Measurements from ENCODE around the gene PRUNE2.
A peak's percentile ranks its signal among the peaks of the same experiment; 100 is the strongest.
"Not testable (repeated sequence)": the region's sequence is repeated elsewhere in the genome, so short reads cannot be mapped to it uniquely, and the experiment has no call there.

The PRUNE2 gene

DNA sequence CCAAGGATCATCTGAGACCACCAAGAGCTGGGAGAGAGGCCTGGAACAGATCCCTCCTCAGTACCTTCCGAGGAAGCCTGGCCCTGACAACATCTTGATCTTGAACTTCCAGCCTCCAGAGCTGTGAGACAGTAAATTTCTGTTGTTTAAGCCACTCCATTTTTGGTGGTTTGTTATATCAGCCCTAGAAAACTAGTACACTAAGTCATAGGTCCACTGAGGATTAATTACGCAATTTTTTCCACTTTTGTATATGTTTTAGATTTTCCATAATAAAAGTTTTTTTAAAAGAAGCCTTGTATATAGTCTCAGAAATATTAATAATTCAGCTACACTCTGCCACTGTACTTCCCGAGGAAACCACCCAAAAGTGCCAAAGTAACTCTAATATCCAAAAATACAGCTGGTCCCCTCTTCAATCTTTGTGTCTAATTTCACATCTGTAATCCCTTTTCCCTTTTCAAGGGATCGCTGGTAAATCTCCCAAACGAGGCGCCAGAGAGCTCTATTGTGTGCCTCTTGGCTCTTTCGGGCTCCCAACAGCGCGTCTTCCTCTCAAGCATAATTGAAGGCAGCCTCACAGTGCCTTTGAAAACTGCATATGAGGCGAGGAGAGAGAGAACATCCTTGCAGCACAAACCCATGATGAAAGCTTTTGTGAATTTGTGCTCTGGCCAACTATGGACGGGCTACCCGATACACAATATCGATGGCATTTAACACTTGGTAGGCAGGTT lies 32.7 kb downstream of the PRUNE2 start:
- no peak for DNase-seq (ENCODE audit: low spot score)

DNA sequence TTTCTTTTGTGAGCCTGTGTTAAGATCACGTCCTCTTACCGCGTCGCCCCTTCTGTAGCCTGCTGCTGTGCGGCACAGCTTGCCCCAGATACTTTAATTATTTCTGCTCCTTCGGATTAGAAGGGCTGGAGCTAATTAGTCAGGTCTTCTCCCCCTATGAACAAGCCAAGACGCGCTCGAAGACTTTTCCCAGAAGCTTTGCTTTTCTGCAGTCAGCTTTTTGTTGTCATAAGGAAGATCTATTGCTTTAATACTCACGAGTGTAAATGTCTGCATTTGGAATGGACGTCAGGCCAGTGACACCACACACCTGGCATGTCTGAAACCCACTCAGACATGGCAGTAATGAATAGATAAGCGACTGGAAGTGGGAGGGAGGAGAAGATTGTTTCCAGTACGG lies 37.0 kb downstream of the PRUNE2 start:
- no peak for DNase-seq (ENCODE audit: low spot score)

DNA sequence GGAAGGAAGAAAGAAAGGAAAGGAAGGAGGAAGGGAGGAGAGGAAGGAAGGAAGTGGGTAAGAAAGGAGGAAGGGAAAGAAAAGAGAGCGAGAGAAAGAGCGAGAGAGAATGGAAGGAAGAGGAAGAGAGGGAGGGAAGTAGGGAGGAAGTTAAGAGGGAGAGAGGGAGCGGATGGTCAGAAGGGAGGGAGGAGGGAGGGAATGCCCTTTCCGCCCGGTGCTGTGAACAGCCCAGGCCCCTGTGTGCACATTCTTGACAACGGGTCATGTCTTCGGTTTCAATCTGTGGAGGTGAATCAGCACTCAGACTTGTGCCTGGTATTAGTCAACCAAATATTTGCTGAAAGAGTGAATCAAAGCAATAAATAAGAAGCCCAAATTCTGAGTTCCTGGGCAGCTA lies 39.2 kb downstream of the PRUNE2 start:
- DNase-seq (ENCODE audit: low spot score) = peak; percentile 59

DNA sequence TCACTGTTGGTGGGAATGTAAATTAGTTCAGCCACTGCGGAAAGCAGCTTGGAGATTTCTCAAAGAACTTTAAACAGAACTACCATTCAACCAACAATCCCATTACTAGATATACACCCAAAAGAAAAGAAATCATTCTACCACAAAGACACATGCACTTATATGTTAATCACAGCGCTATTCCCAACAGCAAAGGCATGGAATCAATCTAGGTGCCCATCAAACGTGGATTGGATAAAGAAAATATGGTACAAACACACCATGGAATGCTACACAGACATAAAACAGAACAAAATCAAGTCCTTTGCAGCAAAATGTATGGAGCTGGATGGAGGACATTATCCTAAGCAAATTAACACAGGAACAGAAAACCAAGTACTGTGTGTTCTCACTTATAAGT lies 42.1 kb downstream of the PRUNE2 start:
- no peak for DNase-seq (ENCODE audit: low spot score)

DNA sequence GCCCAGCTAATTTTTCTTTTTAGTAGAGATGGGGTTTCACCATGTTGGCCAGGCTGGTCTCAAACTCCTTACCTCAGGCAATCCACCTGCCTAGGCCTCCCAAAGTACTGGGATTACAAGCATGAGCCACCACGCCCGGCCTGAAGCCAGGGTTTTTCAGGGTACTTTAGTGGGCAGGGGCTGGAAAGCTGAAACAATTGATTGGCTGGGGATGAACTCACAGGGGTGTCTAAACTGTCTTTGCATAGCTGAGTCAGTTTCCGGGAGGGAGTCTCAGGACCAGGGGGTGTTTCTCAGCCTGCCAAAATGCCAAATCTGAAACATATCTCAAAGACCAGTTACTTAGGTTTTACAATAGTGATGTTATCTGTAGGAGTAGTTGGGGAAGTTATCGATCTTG lies 46.1 kb downstream of the PRUNE2 start:
- no peak for DNase-seq (ENCODE audit: low spot score)

DNA sequence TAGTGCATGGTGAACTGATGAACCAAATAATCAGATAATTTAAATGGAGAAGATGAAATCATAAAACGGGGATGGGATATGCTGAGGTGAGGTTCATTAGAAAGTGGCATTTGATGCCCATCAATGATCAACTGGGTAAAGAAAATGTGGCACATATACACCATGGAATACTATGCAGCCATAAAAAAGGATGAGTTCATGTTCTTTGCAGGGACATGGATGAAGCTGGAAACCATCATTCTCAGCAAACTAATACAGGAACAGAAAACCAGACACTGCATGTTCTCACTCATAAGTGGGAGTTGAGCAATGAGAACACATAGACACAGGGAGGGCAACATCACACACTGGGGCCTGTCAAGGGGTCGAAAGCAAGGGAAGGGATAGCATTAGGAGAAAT lies 47.7 kb downstream of the PRUNE2 start:
- not testable (repeated sequence) for DNase-seq (ENCODE audit: low spot score)

DNA sequence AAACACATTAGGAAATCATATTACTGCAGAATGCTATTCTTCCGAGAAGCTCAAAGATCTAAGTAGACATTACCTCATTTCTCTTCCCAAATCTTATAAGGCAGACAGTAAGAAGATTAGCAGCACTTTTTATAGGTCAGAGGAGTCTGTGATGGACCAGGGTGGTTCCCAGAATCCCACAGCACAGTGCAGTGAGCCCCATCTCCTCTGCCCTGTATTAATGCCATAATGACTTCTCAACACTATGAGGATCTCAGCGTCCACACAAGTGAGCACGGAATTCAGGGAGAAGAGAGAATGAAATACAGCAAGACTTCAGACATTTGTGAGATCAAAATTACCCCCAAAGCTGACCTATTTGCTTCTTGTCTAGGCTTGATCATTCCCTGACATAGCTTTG lies 49.9 kb downstream of the PRUNE2 start:
- DNase-seq (ENCODE audit: low spot score) = no peak

DNA sequence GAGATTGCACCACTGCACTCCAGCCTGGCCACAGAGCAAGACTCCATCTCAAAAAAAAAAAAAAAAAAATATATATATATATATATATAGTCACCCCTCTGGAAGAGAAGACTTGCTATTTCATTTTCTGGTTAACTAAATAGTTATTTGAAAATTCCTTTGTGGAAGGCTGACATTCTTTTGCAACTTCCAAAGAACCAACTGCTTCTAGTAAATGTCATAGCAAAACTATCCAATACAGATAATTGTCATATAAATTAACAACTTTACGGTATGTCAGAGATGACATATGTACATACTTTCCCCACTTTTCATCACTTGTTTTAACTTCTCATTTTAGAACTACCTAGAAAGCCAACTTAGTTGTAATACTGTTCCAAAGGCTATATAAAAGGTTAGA lies 50.9 kb downstream of the PRUNE2 start:
- no peak for DNase-seq (ENCODE audit: low spot score)

DNA sequence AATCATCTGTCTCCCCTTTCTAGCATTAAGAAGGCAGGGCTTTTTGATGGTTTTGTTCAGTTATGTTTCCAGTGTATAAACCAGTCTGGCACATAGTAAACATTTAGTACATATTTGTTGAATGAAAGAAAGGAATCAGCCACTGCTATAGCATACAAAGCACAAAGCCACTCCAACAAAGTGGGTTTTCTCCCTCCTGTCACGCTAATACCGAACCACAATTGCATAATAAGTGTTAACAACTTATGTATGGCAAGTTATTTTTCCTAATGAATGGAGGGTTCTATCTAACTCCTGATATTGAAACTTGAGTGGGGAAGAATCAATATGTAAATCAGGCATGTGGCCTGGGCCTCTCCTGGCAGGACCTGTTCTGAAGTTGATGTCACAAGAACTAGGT lies 53.9 kb downstream of the PRUNE2 start:
- DNase-seq (ENCODE audit: low spot score) = no peak

DNA sequence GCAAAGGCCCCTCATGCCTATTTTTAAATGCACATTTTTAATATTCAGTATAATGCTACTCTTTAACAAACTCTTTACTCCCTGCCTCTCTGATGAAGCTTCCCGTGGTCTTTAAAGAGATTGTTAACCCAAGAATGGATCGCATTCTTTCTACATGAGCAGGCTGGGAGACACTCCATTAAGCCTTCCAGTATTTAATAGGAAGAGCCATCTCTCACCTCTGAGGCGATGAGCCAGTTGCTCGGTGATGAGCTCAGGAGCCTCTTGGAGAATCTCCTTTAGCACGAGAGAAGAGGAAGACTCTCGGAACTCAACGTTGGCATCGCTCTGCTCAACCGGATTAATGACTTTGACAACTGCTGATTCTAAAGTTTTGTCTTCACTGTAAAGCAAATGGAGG lies 59.6 kb downstream of the PRUNE2 start:
- no peak for DNase-seq (ENCODE audit: low spot score)

DNA sequence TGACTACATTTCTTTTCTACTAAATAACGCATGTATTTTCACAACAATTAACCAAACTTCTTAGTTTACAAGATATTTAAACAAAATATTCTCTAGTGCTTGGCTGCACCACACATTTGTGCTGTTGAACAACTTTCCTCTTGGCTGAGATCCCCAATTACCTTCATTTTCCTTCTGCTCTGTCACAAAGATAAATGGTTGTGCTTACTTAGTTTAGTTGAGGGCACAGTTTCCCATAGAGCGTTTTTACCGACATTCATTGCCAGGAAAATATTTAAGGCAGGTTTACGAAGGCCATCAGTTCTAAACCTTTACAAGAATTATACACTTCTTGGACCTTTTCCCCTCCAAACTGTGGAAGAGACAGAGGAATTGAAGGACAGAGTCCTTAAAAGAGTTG lies 60.7 kb downstream of the PRUNE2 start:
- no peak for DNase-seq (ENCODE audit: low spot score)

DNA sequence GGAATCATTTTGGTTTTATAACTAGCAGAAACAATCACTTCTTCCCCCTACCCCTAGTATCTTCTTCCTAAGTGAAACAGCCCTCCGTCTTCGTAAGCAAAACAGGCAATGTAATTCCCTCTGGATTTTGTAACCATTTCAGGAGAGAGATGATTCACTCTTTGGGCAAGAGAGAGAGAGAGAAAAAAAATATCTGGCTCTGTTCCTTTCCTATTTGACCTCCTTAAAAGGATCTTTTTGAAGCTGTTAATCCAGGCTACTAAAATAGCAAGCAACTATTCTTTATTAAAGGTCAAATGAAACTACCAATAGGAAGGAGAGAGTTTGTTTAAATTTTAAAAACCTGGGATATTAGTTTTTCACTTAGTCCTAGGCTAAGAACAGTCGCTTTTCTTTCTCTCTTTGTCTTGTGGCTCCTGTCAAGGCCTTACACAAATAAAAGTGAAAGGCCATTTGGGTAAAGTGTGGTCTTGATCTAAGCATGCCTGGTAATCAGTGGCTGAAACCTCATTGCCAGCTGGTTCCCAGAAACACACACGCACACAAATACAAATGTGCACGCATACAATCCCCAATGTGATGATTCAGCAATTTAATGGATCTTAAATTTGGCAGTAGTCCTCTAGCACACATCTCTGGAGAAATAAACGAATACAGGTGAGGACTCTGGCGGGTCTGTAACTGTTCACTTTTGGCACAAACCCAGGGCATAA lies 70.2 kb downstream of the PRUNE2 start:
- DNase-seq (ENCODE audit: low spot score) = no peak

DNA sequence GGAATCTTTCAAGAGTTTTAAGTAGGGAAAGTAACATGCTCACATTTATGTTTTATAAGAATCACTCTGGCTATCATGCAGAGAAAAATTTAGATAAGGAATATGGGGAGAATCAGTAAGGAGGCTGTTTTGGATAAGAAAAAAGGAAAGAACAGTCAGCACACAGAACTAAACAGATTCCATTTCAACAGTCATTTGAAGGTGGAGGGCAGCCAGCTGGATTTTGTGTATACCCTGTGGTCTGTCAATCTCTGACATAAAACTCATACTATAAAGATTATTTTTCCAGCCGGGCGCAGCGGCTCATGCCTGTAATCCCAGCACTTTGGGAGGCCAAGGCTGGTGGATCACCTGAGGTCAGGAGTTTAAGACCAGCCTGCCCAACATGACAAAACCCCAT lies 77.5 kb downstream of the PRUNE2 start:
- no peak for DNase-seq (ENCODE audit: low spot score)

DNA sequence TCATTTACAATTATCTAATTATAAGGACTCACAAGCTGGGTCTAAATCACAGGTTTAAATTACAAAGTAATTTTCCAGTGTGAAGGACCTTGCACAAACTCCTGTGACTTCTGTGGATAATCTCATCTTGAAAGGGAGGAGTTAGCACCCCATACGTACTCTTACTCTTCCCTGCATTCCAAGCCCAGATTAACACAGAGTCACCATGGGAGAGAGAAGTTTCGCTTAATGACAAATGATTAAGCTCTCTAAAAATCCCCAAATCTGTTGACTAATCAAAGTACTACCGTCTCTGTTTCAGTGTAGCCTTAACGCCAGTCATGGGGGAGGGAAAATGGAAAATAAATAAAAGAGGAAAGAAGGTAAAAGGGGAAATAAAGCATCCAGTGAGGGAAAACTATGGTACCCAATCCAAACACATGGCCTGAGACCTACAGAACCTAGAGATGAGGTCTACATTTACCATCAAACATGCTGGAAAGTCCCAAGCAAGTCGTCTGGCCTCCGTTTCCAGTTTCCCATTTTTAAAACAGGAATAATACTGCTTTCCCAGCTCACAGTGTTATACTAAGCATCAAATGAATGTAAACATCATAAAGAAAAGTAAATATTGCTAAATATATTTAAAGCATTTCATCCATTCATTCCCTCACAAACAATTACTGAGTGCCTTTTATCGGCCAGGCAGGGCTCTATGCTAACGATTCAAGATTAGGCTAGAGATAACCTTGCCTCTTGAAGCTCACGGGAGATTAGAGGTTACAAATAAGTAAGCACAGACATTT lies 78.4 kb downstream of the PRUNE2 start:
- no peak for DNase-seq (ENCODE audit: low spot score)

DNA sequence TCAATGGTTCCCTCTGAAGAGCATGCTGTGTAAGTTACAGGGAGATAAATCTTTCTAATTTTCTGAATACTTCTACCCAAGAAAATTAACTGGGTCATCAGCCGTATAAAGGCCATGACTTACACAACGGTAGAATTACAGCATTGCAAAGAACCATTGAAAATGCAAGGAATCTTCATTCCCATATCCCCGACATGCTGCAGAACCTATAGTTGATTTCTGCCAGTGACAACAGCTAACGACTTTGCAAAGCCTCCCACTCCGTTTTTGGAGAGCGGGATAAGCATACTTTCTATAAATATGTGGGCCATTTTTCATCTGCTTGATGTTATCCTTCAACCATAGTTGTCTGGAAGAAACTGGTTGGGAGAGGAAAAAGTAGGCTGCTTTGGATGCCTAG lies 85.5 kb downstream of the PRUNE2 start:
- no peak for DNase-seq (ENCODE audit: low spot score)

DNA sequence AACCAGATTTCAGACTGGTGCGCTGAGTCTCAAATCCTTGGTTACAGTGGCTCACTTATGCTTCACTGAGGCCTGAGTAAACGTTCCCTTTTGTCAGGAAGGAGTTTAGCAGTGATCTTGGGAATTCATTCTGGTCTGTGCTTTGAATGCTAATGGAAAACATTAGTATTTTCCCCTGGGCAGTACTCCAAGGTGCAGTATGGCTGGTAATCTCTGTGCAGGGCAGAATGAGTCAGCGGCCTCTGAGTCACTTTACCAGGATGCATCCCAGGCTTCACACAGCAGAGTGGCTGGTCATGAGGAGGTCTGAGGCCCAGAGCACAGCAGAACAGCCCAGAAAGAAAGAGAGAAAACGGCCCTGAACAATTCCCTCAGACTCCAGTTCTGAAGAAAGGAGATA lies 87.6 kb downstream of the PRUNE2 start:
- DNase-seq (ENCODE audit: low spot score) = peak; percentile 62

DNA sequence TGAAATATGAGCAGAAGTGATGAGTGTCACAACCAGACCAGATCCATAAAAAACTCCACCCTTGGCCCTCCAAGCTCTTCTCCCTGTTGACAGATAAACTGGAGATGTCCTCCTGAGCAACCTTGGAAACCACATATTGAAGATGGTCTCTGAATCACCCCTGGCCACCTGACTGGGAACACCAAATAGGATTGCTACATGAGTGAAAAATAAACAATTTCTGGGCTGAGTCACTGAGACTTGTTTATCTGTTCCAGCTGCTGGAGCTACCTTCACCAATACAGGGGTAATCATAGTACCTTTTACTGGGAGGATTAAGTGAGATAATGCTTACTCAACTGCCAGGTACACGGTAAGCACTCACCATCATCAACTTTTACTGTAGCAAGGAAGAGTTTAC lies 88.4 kb downstream of the PRUNE2 start:
- peak; percentile 4 for DNase-seq (ENCODE audit: low spot score)

DNA sequence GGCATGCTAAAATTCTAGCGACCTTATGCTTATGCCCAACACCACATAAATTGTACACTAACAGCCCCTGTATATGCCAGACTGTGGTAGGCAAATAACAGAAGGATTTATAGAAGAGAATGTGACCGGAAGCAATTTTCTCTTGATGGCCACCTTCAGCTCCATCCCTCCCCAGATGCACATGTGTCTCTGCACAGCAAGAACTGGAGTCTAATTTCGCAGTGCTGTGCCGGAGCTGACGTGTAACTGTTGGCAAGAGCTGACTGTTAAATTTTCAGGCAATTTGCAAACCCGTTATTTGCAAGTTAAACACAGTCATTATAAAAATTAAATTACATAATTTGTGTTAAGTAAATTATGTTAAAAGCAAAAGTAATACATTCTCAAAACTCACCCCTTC lies 93.3 kb downstream of the PRUNE2 start:
- no peak for DNase-seq (ENCODE audit: low spot score)

DNA sequence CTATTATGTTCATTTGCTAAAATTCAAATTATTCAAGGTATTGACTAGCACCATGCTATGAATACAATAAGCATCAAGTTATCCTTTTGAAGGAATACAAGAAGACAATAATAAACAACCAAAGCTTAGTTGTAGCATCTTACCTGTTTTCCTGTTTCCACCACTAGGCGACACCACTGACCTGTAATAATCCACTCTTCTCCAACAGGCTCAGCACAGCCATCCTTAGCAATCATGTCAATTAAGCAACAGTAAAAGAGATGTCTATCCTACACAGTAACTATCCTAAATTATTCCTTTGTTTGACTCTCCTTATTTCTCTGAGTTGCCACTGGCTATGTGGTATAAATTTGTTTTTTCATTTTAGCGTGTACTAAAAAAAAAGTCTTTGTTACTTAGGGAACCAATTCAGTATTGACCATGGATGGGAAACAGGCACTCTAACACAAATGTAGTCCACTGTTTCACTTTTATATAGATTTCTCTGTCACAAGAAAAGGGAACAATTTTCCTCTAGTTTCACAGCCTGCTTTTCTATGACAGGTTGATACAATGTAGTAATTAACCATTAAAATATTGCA lies 95.4 kb downstream of the PRUNE2 start:
- peak; percentile 67 for DNase-seq (ENCODE audit: low spot score)

DNA sequence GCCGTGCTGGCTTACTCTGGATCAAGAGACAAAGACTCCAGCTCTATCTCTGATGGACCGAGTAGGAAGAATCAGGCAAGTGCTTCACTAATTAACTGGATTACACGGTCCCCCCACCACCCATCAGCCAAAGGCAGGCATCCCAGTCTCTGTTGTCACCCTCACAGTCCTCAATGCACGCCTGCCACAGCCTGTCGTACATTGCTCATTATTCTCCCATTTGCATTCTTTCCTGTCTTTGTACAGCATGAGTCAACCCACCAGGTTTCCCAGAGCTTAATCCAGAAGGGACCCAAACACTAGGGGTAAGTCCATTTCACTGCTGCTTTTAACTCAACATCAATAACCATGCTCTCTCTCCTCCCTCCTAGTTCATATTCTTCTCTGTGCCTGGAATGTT lies 97.3 kb downstream of the PRUNE2 start:
- DNase-seq (ENCODE audit: low spot score) = peak; percentile 7

DNA sequence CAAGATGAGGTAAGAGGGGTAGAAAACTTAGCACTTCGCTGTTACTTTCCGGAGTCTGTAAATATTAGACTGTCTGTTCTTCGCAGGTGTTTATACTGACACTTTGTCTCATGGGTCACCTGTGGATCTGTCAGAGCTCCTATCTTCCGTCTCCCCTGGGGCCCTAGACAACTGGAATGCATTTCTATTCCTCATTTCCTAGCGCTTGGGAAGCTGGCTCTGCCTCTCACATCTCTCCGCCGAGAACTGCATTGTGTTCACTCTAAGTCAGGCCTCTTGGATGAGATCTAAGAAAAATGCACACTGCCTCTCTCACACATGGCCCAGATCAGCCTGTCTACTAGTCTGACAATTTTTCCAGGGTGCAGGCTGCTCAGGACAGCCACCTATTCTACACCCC lies 102.2 kb downstream of the PRUNE2 start:
- no peak for DNase-seq (ENCODE audit: low spot score)

DNA sequence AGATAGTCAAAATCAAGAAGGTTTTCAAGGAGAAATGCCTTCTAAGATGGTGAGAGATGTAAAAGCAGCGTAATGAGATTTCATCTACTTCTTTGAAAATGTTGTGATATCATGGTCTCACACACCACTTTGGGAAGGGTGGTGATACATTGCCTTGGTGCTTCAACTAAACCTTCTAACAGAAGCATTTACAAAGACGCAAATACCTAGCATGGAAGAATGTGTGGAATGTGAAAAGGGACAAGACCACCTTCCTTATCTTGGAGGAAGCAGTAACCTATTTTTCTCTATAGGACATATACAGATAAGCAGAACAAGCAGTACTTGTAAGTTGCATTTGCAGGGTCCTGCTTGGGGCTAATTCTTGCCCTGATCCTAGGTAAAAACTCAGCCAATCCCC lies 102.8 kb downstream of the PRUNE2 start:
- no peak for DNase-seq (ENCODE audit: low spot score)

DNA sequence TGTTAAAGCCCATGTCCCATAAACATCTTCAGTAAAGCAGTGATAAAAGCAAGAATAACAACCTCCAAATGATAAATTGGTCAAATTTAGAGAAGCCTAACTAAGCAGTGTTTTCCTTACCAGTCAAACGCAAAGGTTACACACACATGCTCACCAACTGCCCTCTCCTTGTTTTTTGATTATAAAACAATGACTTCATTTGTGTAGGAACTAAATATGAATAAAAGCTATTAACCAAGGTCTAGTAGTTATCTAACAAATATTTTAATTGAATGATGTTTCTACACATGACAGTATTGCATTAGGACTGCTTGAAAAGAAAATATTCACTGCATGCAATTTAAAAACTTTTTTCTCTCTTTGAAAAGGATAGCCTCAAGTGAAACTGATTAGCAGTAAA lies 105.0 kb downstream of the PRUNE2 start:
- no peak for DNase-seq (ENCODE audit: low spot score)

All from SW480 (cell line).